Vagina (tissue), 2 donors: Measurements from ENCODE around the gene MAL. TPM values are rescaled to one million over a fixed set of nuclear protein-coding genes. Genes with fewer than 3 reads are reported as not detected.

Experiments used
- DNase-seq, 2 donors: peaks; one replicate each; pipeline ENCODE4 v3.0.0-alpha.2; 2017; ENCODE audit errors: extremely low spot score in 2 of 2
- H3K27ac ChIP-seq: fragments of 200-600 bp; sonication (generic); one replicate; pipeline ENCODE4 v1.5.1; 2019
- H3K27me3 ChIP-seq: fragments of 200-600 bp; sonication (generic); one replicate; pipeline ENCODE4 v1.5.1; 2019
- H3K36me3 ChIP-seq, 2 donors: fragments of 200-600 bp; sonication (generic); one replicate each; pipeline ENCODE4 v1.5.1; 2017 to 2019
- H3K4me1 ChIP-seq: fragments of 200-600 bp; sonication (generic); one replicate; pipeline ENCODE4 v1.5.1; 2019
- H3K4me3 ChIP-seq, 2 donors: fragments of 200-600 bp; sonication (generic); 1 replicate in 1 of 2; 2 replicates in 1 of 2; pipeline ENCODE4 v1.5.1; 2016 to 2019
- H3K9me3 ChIP-seq: fragments of 200-600 bp; sonication (generic); one replicate; pipeline ENCODE4 v1.5.1; 2019
- CTCF ChIP-seq, 3 experiments: fragments of 450-650 bp in 2 of 3; fragments of 200-600 bp in 1 of 3; sonication (generic) in 1 of 3; IDR thresholded peaks; one replicate each; pipeline ENCODE4 v1.5.1; 2017 to 2019; ENCODE audit warnings: antibody characterized with exemption in 3 of 3, mild to moderate bottlenecking in 2 of 3, moderate library complexity in 2 of 3
- POLR2A ChIP-seq, 2 donors: fragments of 450-650 bp; IDR thresholded peaks; one replicate each; pipeline ENCODE4 v1.6.1; 2017; ENCODE audit warnings: antibody characterized with exemption in 2 of 2, mild to moderate bottlenecking in 2 of 2, moderate library complexity in 2 of 2
- POLR2AphosphoS5 ChIP-seq, 2 donors: sonication (generic); formaldehyde crosslinking; IDR thresholded peaks; one replicate each; pipeline ENCODE4 v1.9.0; 2017; ENCODE audit warnings: antibody characterized with exemption in 2 of 2, mild to moderate bottlenecking in 2 of 2, low read depth in 1 of 2; ENCODE audit not compliant: insufficient read depth in 1 of 2
- intact Hi-C: fragments of 100-400 bp; cut with DNase I; formaldehyde crosslinking; loops from one replicate; pipeline ENCODE4 v1.15.1; 2023
- total RNA-seq: library from RNA; depleted of rRNA; stranded (reverse); fragments of >200 nt; gene quantifications from one replicate; pipeline ENCODE4 v1.2.3, GENCODE V29; 2016

Gene MAL
- total RNA-seq, 1 donor from 2014 or later = 71.0 TPM

GRCh38 chr2:95014126-95014708, 11.3 kb upstream of the MAL start:
- H3K27ac ChIP-seq = no peak overlapping the region
- intact Hi-C loops = no loop called here
- no peak overlapping the region for H3K4me3 ChIP-seq
- H3K27me3 ChIP-seq = no peaks in the 10 kb centered on the region
- H3K36me3 ChIP-seq = no peaks in the 10 kb centered on the region
- DNase-seq = no peak
- H3K4me1 ChIP-seq = no peaks in the 10 kb centered on the region
- H3K9me3 ChIP-seq = no peaks in the 10 kb centered on the region
- TF ChIP-seq POLR2A (IDR thresholded peaks at IDR 0.05) (no peak), CTCF (IDR thresholded peaks at IDR 0.05) (no peak), POLR2AphosphoS5 (IDR thresholded peaks at IDR 0.05; ENCODE audit: insufficient read depth in 1 of 2, low read depth in 1 of 2) (no peak)

DNA sequence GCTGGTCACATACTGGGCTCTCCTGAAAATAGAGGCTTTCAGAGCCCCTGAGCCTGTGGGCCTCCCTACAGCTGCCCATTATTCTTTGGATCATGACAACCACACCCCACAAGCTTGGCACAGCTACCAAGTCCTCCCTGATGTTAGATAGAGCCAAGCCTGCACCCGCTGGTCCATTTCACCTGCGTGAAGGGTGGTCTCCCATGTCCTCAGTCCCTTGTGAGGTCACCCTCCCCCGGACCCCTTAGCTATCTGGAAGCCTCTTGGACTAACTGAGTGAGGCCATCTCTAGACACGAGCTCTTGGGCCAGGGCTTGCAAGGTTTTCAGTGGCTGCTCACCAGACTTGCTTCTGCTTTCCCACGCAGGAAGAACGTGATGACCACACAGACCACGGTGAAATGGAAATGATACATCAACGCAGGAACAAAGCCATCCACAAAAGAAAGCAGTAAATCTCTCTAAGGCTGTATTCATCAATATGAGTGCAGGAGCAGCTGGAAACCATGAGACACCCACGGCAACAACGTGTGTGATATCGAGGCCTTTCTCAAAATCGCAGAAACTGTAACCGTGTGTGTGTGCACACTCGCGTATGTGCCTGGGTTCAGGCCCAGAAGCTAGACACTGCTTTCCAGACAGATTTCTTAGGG, 10.1 kb upstream of the MAL start:
- H3K4me1 ChIP-seq = no peaks in the 10 kb centered on the region
- H3K4me3 ChIP-seq = no peak overlapping the region
- no peaks in the 10 kb centered on the region for H3K9me3 ChIP-seq
- H3K27ac ChIP-seq = no peak overlapping the region
- intact Hi-C loops = no loop called here
- DNase-seq = no peak
- H3K27me3 ChIP-seq = no peaks in the 10 kb centered on the region
- TF ChIP-seq POLR2AphosphoS5 (IDR thresholded peaks at IDR 0.05; ENCODE audit: insufficient read depth in 1 of 2, low read depth in 1 of 2) (no peak), CTCF (IDR thresholded peaks at IDR 0.05) (no peak), POLR2A (IDR thresholded peaks at IDR 0.05) (no peak)
- H3K36me3 ChIP-seq = no peaks in the 10 kb centered on the region

DNA sequence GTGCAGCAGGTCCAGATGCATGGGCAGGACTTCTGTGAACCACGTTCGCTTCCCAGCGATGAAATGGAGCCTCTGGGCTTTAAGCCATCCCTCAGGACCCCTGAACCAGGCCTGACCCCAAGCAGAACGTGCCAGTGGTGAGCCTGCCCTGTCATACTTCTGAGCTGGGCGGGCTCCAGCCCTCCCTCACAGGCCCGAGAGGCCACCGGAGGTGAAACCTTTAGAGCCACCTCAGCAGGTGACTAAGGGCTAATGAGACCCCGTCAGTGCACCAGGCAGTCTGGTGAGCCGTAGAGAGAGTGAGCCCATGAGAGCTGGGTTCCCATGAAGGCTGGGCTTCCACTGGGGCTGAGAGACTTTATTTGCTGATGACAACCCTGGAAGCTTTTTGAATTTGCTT, 8.9 kb upstream of the MAL start:
- no peak for TF ChIP-seq POLR2AphosphoS5 (IDR thresholded peaks at IDR 0.05; ENCODE audit: insufficient read depth in 1 of 2, low read depth in 1 of 2)
- TF ChIP-seq CTCF (IDR thresholded peaks at IDR 0.05) = no peak
- TF ChIP-seq POLR2A (IDR thresholded peaks at IDR 0.05) = no peak
- no peak overlapping the region for H3K4me3 ChIP-seq
- no peaks in the 10 kb centered on the region for H3K27me3 ChIP-seq
- no peaks in the 10 kb centered on the region for H3K9me3 ChIP-seq
- no peak for DNase-seq
- no peaks in the 10 kb centered on the region for H3K4me1 ChIP-seq
- no peaks in the 10 kb centered on the region for H3K36me3 ChIP-seq
- intact Hi-C loops = no loop called here
- H3K27ac ChIP-seq = no peak overlapping the region

DNA sequence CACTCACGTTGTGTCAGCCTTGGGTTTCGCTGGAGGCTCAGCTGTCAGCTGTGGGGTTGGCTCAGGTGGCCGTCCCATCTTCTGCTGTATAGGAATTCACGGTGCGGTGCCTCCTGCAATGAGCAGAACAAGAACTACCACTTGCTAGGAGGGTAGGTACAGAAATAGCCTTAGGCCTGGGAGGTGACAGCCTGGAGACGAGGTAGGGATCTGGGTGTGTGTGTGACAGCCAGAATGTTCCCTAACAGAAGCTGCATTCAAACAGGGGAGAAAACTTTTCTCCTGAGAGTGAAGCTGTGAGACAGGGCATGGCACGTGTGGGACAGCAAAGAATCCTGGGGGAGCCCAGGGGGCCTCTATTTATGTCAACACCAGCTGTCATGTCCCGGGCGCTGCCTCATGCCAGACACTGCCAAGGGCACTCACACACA, 8.4 kb upstream of the MAL start:
- Histone ChIP-seq H3K27ac (no peak overlapping the region), H3K4me1 (no peaks in the 10 kb centered on the region), H3K36me3 (no peaks in the 10 kb centered on the region), H3K27me3 (no peaks in the 10 kb centered on the region), H3K9me3 (no peaks in the 10 kb centered on the region), H3K4me3 (no peak overlapping the region)
- no peak for TF ChIP-seq POLR2AphosphoS5 (IDR thresholded peaks at IDR 0.05; ENCODE audit: insufficient read depth in 1 of 2, low read depth in 1 of 2)
- no peak for TF ChIP-seq POLR2A (IDR thresholded peaks at IDR 0.05)
- no peak for TF ChIP-seq CTCF (IDR thresholded peaks at IDR 0.05)
- no peak for DNase-seq
- intact Hi-C loops = no loop called here

DNA sequence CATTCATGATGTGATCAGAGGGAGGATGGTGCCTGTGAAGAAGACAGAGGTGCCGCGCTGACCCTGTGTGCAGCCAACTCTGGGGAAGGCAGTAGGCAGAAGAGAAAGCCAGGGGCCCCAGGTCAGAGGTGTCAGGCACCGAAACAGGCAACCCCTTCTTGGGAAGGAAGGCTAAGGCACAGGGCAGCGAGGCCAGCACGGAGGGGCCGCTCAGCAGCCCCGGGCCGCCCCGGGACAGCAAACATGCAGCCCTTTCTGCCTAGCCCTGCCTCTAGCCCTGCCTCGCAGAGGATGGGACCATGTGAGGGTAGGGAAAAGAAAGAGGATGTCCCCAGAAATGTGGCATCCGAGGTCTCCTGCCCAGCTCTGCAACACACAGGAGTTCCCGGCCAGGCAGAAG, 7.7 kb upstream of the MAL start:
- Histone ChIP-seq H3K27me3 (no peaks in the 10 kb centered on the region), H3K4me1 (no peaks in the 10 kb centered on the region), H3K36me3 (no peaks in the 10 kb centered on the region), H3K27ac (no peak overlapping the region), H3K9me3 (no peaks in the 10 kb centered on the region), H3K4me3 (no peak overlapping the region)
- DNase-seq = no peak
- no peak for TF ChIP-seq POLR2AphosphoS5 (IDR thresholded peaks at IDR 0.05; ENCODE audit: insufficient read depth in 1 of 2, low read depth in 1 of 2)
- TF ChIP-seq POLR2A (IDR thresholded peaks at IDR 0.05) = no peak
- no peak for TF ChIP-seq CTCF (IDR thresholded peaks at IDR 0.05)
- intact Hi-C loops = no loop called here
